LHCN-M2 (cell line): Measurements from ENCODE around the gene GIMAP8. TPM values are rescaled to one million over a fixed set of nuclear protein-coding genes. Genes with fewer than 3 reads are reported as not detected.

Source experiments
- DNase-seq: peaks from one replicate; pipeline ENCODE4 v3.0.0-alpha.2; 2012; ENCODE audit warnings: low read depth
- polyA plus RNA-seq: library from polyadenylated mRNA; unstranded; fragments of >200 nt; gene quantifications from one replicate; pipeline ENCODE4 v1.2.1, GENCODE V29; 2012; ENCODE audit warnings: missing spikeins
- total RNA-seq: library from RNA; depleted of rRNA; stranded (reverse); fragments of >200 nt; gene quantifications from 2 replicates; pipeline ENCODE4 v1.2.3, GENCODE V29; 2014; rRNA removed

GIMAP8 gene
- total RNA-seq, result 0.06 TPM in 1 of 2 replicates, not detected in the other
- not detected for polyA plus RNA-seq

- DNase-seq, result no peak
Measured at GRCh38 chr7:150450491-150451001, at the start of gene GIMAP8. Gene GIMAP8 (plus strand): TSS chr7:150450630. CDS start chr7:150466699, 16,069 bp downstream.

- no peak for DNase-seq
Measured at GRCh38 chr7:150400788-150401423, 49.5 kb upstream of the GIMAP8 start.

GRCh38 chr7:150401424-150401790 is 49.0 kb upstream of the GIMAP8 start:
- no peak for DNase-seq

- no peak for DNase-seq
Measured at GRCh38 chr7:150401861-150402631, 48.4 kb upstream of the GIMAP8 start.

GRCh38 chr7:150402671-150403321 is 47.6 kb upstream of the GIMAP8 start:
- no peak for DNase-seq

GRCh38 chr7:150403376-150404171 is 46.9 kb upstream of the GIMAP8 start:
- no peak for DNase-seq

GRCh38 chr7:150404172-150404804 is 46.1 kb upstream of the GIMAP8 start:
- DNase-seq, result no peak

- DNase-seq, result peak; percentile 90
Measured at GRCh38 chr7:150404805-150405583, 45.4 kb upstream of the GIMAP8 start.

- DNase-seq, result no peak
Measured at GRCh38 chr7:150405584-150406311, 44.7 kb upstream of the GIMAP8 start.

GRCh38 chr7:150406312-150406566 is 44.2 kb upstream of the GIMAP8 start:
- DNase-seq, result no peak

- DNase-seq, result no peak
Measured at GRCh38 chr7:150406567-150407421, 43.6 kb upstream of the GIMAP8 start.

- no peak for DNase-seq
Measured at GRCh38 chr7:150407588-150408392, 42.6 kb upstream of the GIMAP8 start.

GRCh38 chr7:150408393-150409299 is 41.8 kb upstream of the GIMAP8 start:
- no peak for DNase-seq

GRCh38 chr7:150409300-150410030 is 41.0 kb upstream of the GIMAP8 start:
- DNase-seq, result no peak

GRCh38 chr7:150410131-150410530 is 40.3 kb upstream of the GIMAP8 start:
- no peak for DNase-seq

- DNase-seq, result no peak
Measured at GRCh38 chr7:150410680-150411346, 39.6 kb upstream of the GIMAP8 start.
